ENCODE data around the gene ITPRIPL2. TPM values are rescaled to one million over a fixed set of nuclear protein-coding genes. Genes with fewer than 3 reads are reported as not detected.
A peak's percentile ranks its signal among the peaks of the same experiment; 100 is the strongest.

ITPRIPL2 gene
- total RNA-seq, 1 donor from 2014 or later, result 3.4 TPM

GRCh38 chr16:19119564-19119963 lies 5.8 kb downstream of the ITPRIPL2 start:
- Mint-ChIP-seq H3K4me1 (ENCODE audit: low read depth, unreplicated experiment) (no peaks in the 10 kb centered on the region), H3K27me3 (ENCODE audit: unreplicated experiment) (peaks cover 6% of the 10 kb centered on the region), H3K9me3 (ENCODE audit: unreplicated experiment) (no peaks in the 10 kb centered on the region), H3K36me3 (ENCODE audit: unreplicated experiment) (peaks cover 1% of the 10 kb centered on the region), H3K4me3 (ENCODE audit: unreplicated experiment) (no peak overlapping the region), H3K27ac (ENCODE audit: unreplicated experiment) (no peak overlapping the region)
- TF ChIP-seq, protein P1, sequence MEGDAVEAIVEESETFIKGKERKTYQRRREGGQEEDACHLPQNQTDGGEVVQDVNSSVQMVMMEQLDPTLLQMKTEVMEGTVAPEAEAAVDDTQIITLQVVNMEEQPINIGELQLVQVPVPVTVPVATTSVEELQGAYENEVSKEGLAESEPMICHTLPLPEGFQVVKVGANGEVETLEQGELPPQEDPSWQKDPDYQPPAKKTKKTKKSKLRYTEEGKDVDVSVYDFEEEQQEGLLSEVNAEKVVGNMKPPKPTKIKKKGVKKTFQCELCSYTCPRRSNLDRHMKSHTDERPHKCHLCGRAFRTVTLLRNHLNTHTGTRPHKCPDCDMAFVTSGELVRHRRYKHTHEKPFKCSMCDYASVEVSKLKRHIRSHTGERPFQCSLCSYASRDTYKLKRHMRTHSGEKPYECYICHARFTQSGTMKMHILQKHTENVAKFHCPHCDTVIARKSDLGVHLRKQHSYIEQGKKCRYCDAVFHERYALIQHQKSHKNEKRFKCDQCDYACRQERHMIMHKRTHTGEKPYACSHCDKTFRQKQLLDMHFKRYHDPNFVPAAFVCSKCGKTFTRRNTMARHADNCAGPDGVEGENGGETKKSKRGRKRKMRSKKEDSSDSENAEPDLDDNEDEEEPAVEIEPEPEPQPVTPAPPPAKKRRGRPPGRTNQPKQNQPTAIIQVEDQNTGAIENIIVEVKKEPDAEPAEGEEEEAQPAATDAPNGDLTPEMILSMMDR (IDR thresholded peaks at IDR 0.05; ENCODE audit: partially characterized antibody, unreplicated experiment), result no peak
- no peak for DNase-seq

DNA sequence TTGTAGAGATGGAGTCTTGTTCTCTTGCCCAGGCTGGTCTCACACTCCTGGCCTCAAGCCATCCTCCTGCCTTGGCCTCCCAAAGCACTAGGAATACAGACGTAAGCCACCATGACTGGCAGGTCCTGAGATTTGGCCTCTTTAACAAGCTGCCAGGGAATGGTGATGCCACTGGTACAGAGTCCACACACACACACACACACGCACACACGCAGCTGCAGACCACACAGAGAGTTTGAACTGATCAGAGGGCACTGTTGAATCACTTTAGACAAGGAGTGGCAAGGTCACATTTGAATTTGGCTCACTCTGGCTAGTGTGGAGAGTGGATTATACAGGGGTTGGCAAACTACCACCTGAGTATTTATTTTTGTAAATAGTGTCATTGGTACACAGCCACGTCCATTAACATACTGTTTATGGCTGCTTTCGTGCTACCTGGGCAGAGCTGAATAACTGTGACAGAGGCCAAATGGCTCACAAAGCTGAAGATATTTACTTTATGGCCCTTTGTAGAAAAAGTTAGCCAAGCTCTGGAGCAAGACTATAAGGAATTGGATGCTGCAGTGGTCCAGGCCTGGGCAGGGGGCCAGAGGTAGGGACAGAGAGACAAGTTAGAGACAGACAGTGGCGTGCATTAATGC lies 9.9 kb downstream of the ITPRIPL2 start:
- Mint-ChIP-seq H3K4me3 (ENCODE audit: unreplicated experiment) (no peak overlapping the region), H3K4me1 (ENCODE audit: low read depth, unreplicated experiment) (peaks cover 9% of the 10 kb centered on the region), H3K27ac (ENCODE audit: unreplicated experiment) (no peak overlapping the region), H3K9me3 (ENCODE audit: unreplicated experiment) (peaks cover 5% of the 10 kb centered on the region), H3K27me3 (ENCODE audit: unreplicated experiment) (peaks cover 7% of the 10 kb centered on the region), H3K36me3 (ENCODE audit: unreplicated experiment) (peaks cover 6% of the 10 kb centered on the region)
- DNase-seq, result no peak
- TF ChIP-seq, protein P1 (IDR thresholded peaks at IDR 0.05; ENCODE audit: partially characterized antibody, unreplicated experiment), result no peak

DNA sequence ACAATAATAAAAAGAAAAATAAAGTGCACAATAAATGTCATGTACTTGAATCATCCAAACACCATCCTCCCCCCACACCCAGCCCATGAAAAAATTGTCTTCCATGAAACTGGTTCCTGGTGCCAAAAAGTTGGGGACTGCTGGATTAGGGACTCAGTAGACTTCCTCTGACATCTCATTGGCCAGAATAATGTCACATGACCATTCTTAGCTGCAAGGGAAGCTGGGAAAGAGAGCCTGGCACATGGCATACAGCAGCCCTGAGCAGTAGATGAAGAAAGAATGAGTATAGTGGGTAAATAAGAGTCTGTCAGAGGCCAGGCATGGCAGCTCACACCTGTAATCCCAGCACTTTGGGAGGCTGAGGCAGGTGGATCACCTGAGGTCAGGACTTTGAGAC lies 12.5 kb downstream of the ITPRIPL2 start:
- TF ChIP-seq, protein P1 (IDR thresholded peaks at IDR 0.05; ENCODE audit: partially characterized antibody, unreplicated experiment), result no peak
- Mint-ChIP-seq H3K27me3 (ENCODE audit: unreplicated experiment) (peaks cover 12% of the 10 kb centered on the region), H3K36me3 (ENCODE audit: unreplicated experiment) (peaks cover 6% of the 10 kb centered on the region), H3K27ac (ENCODE audit: unreplicated experiment) (no peak overlapping the region), H3K9me3 (ENCODE audit: unreplicated experiment) (peaks cover 10% of the 10 kb centered on the region), H3K4me3 (ENCODE audit: unreplicated experiment) (no peak overlapping the region), H3K4me1 (ENCODE audit: low read depth, unreplicated experiment) (peaks cover 32% of the 10 kb centered on the region)
- no peak for DNase-seq

DNA sequence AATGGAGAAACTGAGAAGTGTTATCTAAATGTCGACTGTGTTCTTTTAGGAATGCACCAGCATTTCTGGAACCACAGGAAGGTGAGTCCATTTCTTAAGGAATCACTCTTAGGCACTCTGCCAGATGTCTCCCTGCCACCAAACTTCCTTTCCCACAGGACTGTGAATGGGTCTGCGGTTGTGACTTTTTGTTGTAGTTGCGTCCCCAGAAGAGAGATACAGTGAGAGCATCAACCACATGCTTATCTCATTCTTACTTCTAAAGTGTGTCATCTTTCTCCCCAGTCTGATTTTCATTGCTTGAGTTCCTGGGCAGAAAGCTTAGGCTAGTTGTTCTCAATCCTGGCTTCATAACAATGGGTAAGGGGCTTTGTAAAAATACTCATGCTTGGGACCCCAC lies 13.4 kb downstream of the ITPRIPL2 start:
- peaks cover 6% of the 10 kb centered on the region for H3K36me3 Mint-ChIP-seq (ENCODE audit: unreplicated experiment)
- H3K27ac Mint-ChIP-seq (ENCODE audit: unreplicated experiment), result peak overlapping the region; percentile 39
- peaks cover 11% of the 10 kb centered on the region for H3K9me3 Mint-ChIP-seq (ENCODE audit: unreplicated experiment)
- DNase-seq, result no peak
- TF ChIP-seq, protein P1 (IDR thresholded peaks at IDR 0.05; ENCODE audit: partially characterized antibody, unreplicated experiment), result no peak
- no peak overlapping the region for H3K4me3 Mint-ChIP-seq (ENCODE audit: unreplicated experiment)
- peaks cover 12% of the 10 kb centered on the region for H3K27me3 Mint-ChIP-seq (ENCODE audit: unreplicated experiment)
- H3K4me1 Mint-ChIP-seq (ENCODE audit: low read depth, unreplicated experiment), result peaks cover 38% of the 10 kb centered on the region

DNA sequence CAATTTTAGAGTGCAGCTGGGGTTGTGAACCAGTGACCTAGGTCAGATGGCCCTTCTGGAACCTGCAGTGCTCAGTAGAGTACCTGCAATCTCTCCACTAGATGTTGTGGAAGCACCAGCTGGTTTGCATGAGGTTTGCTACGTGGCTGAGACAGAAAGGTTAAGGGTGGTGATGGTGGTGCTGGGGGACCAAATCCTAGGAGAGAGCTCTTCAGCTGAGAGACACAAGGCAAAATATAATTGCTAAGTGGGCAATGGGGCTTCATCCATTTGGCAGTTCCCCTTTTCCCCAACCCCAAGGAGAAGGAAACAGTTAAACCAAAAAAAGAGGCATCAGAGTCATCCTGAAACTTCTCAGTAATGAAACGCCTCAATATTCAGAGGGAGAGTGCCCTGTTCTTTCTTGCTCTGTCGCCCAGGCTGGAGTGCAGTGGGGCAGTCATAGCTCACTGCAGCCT lies 13.9 kb downstream of the ITPRIPL2 start:
- Mint-ChIP-seq H3K9me3 (ENCODE audit: unreplicated experiment) (peaks cover 11% of the 10 kb centered on the region), H3K4me1 (ENCODE audit: low read depth, unreplicated experiment) (peaks cover 38% of the 10 kb centered on the region), H3K27ac (ENCODE audit: unreplicated experiment) (peak overlapping the region; percentile 39), H3K36me3 (ENCODE audit: unreplicated experiment) (peaks cover 6% of the 10 kb centered on the region), H3K27me3 (ENCODE audit: unreplicated experiment) (peaks cover 9% of the 10 kb centered on the region), H3K4me3 (ENCODE audit: unreplicated experiment) (no peak overlapping the region)
- TF ChIP-seq, protein P1 (IDR thresholded peaks at IDR 0.05; ENCODE audit: partially characterized antibody, unreplicated experiment), result no peak
- no peak for DNase-seq

Data from glutamatergic neuron (in vitro differentiated cells).